HFF-Myc (cell line): Measurements from ENCODE around the gene ZFPM1.
"Not testable (repeated sequence)": the region's sequence is repeated elsewhere in the genome, so short reads cannot be mapped to it uniquely, and the experiment has no call there.

Experiments used
- DNase-seq: peaks from one replicate; pipeline ENCODE4 v3.0.0-alpha.2; 2011; ENCODE audit warnings: low read depth; ENCODE audit errors: extremely low read depth
- H3K4me3 ChIP-seq: replicated peaks from 2 replicates; pipeline ENCODE4 v1.5.1; 2011; ENCODE audit warnings: low read depth, mild to moderate bottlenecking, control low read depth, low read length
- CTCF ChIP-seq: IDR thresholded peaks from 2 replicates; pipeline ENCODE4 v1.5.1; 2012; ENCODE audit warnings: mild to moderate bottlenecking, low read depth, low read length, control low read depth; ENCODE audit errors: missing control alignments

ZFPM1 gene

GRCh38 chr16:88515371-88515770 lies 62.3 kb downstream of the ZFPM1 start:
- no peak overlapping the region for H3K4me3 ChIP-seq
- TF ChIP-seq CTCF = no peak
- no peak for DNase-seq

GRCh38 chr16:88515925-88516594 lies 63.0 kb downstream of the ZFPM1 start:
- no peak for TF ChIP-seq CTCF
- no peak overlapping the region for H3K4me3 ChIP-seq
- DNase-seq = no peak

- DNase-seq = no peak
- no peak for TF ChIP-seq CTCF
- no peak overlapping the region for H3K4me3 ChIP-seq
These were observed 63.6 kb downstream of the ZFPM1 start for GRCh38 chr16:88516601-88517061.

- not testable (repeated sequence) for H3K4me3 ChIP-seq, DNase-seq
These were observed 64.2 kb downstream of the ZFPM1 start for GRCh38 chr16:88517208-88517774.

- DNase-seq, H3K4me3 ChIP-seq: not testable (repeated sequence)
These were observed 65.5 kb downstream of the ZFPM1 start for GRCh38 chr16:88518411-88519111.

GRCh38 chr16:88519240-88519639 lies 66.2 kb downstream of the ZFPM1 start:
- no peak overlapping the region for H3K4me3 ChIP-seq
- no peak for TF ChIP-seq CTCF
- DNase-seq = no peak

- H3K4me3 ChIP-seq = no peak overlapping the region
- DNase-seq = no peak
- no peak for TF ChIP-seq CTCF
These were observed 67.0 kb downstream of the ZFPM1 start for GRCh38 chr16:88519938-88520653.
